CD4-positive, alpha-beta T cell treated with Interleukin-15 for 4 hours (primary cell): ENCODE measurements around the gene TTC28.
"Not testable (repeated sequence)": the region's sequence is repeated elsewhere in the genome, so short reads cannot be mapped to it uniquely, and the experiment has no call there.

Experiments used
- DNase-seq: peaks from one replicate; pipeline ENCODE4 v3.0.0-alpha.2; 2020; ENCODE audit warnings: low spot score

TTC28 gene

GRCh38 chr22:28223826-28224225 is 455.8 kb downstream of the TTC28 start:
- DNase-seq, result no peak

GRCh38 chr22:28222976-28223745 is 456.5 kb downstream of the TTC28 start:
- no peak for DNase-seq

- no peak for DNase-seq
These were observed 457.1 kb downstream of the TTC28 start for GRCh38 chr22:28222571-28222970.

DNA sequence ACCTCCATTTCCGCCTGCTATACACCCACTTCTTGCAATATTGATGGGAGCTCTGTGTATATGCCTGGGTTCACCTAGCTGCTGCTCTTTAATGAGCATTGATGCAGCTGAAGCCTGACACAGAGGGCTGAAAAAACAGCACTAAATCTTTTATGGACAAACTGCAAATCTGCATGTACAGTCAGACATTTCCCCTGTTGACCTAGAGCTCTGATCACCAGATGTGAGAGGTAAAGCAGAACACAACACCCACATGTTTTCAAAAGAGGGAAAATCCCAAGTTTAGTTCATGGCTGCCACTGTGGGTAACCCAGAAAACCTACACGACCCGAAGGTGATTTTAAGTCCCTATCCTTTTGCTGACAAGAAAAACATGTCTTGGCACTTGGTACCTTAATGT is 457.6 kb downstream of the TTC28 start:
- no peak for DNase-seq

GRCh38 chr22:28220626-28221363 is 458.8 kb downstream of the TTC28 start:
- no peak for DNase-seq

DNA sequence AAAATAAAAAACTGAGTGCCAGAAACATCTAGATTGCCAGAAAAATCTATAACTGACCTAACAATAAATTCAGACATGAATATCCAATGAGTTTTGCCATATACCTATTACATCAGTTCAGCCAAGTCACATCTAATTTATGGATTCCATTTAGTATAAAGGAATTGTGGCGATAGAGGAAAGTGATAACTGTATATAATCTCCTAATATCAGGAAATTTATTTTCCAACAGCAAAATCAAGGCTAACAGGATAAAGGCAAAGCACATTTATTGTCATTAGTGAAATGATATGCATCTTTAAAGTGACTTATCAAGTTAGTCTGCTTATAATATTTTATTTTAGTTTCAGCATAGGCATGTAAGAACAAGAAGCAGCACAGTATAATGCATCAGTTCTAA is 462.4 kb downstream of the TTC28 start:
- DNase-seq, result no peak

DNA sequence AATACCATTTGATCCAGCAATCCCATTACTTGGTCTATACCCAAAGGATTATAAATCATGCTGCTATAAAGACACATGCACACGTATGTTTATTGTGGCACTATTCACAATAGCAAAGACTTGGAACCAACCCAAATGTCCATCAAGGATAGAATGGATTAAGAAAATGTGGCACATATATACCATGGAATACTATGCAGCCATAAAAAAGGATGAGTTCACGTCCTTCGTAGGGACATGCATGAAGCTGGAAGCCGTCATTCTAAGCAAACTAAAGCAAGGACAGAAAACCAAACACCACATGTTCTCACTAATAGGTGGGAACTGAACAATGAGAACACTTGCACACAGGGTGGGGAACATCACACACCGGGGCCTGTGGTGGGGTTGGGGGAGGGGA is 464.9 kb downstream of the TTC28 start:
- DNase-seq, result not testable (repeated sequence)

DNA sequence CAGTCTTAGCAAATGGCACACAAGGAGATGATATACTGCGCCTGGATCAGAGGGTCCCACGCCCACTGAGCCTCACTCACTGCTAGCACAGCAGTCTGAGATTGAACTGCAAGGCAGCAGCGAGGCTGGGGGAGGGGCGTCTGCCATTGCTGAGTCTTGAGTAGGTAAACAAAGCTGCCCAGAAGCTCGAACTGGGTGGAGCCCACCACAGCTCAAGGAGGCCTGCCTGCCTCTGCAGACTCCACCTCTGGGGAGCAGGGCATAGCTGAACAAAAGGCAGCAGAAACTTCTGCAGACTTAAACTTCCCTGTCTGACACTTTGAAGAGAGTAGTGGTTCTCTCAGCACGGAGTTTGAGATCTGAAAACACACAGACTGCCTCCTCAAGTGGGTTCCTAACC is 470.2 kb downstream of the TTC28 start:
- not testable (repeated sequence) for DNase-seq

DNA sequence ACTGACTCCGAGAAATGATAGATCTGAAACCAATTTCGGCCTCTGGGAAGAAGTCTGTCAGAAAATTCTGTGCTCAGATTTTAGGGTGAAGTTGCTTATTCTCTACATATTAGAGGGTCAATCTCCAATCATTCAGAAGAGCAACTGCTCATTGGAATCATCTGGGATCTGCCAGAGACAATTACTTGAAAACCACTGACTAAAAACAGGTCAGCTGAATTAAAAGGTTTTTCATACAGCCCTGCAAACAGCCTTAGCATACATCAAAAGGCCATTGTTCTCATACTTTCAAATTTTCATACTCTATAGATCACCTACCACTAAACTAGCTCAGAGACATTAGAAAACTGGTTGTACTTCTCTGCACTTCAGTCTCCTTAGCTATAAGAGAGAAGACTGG is 470.9 kb downstream of the TTC28 start:
- DNase-seq, result no peak

GRCh38 chr22:28208036-28208435 is 471.6 kb downstream of the TTC28 start:
- no peak for DNase-seq

GRCh38 chr22:28207281-28208030 is 472.2 kb downstream of the TTC28 start:
- DNase-seq, result no peak

GRCh38 chr22:28205926-28206325 is 473.7 kb downstream of the TTC28 start:
- DNase-seq, result no peak

DNA sequence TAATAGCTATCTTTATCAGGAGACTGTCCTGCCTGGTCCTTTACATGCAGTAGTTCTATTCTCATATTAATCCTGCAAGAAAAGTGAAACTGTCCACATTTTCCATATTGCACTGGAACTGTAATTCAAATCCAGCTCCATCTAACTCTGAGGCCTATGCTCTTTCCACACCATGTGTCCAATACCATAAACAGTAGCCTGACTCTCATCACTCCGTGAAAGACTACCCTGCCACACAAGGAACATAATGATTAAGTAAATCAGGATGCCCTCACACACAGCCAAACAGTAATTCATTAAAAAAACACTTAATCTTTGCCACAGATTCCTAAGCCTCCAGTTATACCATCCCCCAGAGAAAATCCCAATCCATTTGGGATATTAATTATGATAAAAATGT is 475.3 kb downstream of the TTC28 start:
- DNase-seq, result no peak

- DNase-seq, result no peak
These were observed 476.4 kb downstream of the TTC28 start for GRCh38 chr22:28203286-28203685.

GRCh38 chr22:28198692-28199091 is 480.9 kb downstream of the TTC28 start:
- DNase-seq, result no peak

- not testable (repeated sequence) for DNase-seq
These were observed 488.1 kb downstream of the TTC28 start for GRCh38 chr22:28191571-28191970.

GRCh38 chr22:28188178-28188879 is 491.3 kb downstream of the TTC28 start:
- DNase-seq, result no peak

GRCh38 chr22:28187612-28188011 is 492.0 kb downstream of the TTC28 start:
- DNase-seq, result no peak

- DNase-seq, result no peak
These were observed 493.0 kb downstream of the TTC28 start for GRCh38 chr22:28186641-28187040.

DNA sequence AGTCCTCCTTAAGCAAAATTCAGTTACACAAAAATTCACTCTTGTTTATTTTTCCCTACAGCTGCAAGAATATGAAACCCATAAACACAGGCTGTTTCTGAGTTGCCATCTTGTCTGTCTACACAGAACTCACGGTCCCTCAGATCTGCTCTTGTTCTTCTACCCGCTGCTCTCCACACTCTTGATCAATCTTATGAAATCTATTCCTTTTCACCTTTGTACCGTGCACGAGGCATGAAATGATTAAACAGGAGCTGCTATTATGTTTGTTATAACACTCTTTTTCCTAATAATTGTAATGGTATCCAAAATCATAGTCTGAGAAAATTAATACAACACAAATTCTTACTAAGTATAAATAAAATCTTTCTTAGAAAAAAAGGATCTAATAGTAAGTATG is 494.5 kb downstream of the TTC28 start:
- no peak for DNase-seq

DNA sequence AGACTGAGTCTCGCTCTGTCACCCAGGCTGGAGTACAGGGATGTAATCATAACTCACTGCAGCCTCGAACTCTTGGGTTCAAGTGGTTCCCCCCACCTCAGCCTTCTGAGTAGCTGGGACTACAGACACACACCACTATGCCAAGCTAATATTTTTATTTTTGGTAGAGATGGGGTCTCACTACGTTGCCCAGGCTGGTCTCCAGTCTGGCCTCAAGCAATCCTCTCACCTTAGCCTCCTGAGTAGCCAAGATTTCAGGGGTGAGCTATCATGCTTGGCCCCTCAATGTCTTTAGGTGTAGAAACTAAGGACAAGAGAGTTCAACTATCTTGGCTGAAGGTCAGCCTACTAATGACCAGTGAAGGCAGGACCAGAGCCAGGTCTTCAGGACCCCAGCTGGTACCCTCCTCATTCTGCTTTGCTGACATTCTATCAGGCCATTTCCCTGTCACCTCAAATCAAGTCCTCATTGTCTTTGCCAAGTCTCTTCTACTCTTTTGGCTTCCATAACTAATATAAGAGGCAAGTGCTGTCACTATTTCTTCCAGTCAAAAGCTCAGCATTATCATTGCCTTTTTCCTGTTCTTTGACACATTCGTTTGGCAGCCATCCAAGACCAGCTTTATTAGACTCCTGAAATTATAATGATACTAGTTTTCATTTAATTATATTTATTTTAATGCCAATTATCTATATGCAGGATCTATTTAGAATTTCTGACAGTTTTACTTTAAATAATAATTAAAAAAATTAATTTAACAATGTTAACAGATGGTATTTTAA is 496.4 kb downstream of the TTC28 start:
- no peak for DNase-seq
